CD4-positive, alpha-beta T cell treated with Interleukin-6 at 100 ng/mL for 8 hours (primary cell): Measurements from ENCODE around the gene PON2.
"Not testable (repeated sequence)": the region's sequence is repeated elsewhere in the genome, so short reads cannot be mapped to it uniquely, and the experiment has no call there.

Experiments
- DNase-seq: peaks from one replicate; pipeline ENCODE4 v3.0.0-alpha.2; 2020; ENCODE audit warnings: mixed read lengths, low spot score

PON2 gene

GRCh38 chr7:95405208-95405607, 29.6 kb downstream of the PON2 start:
- no peak for DNase-seq

- no peak for DNase-seq
Measured at GRCh38 chr7:95404316-95404865, 30.4 kb downstream of the PON2 start.

DNA sequence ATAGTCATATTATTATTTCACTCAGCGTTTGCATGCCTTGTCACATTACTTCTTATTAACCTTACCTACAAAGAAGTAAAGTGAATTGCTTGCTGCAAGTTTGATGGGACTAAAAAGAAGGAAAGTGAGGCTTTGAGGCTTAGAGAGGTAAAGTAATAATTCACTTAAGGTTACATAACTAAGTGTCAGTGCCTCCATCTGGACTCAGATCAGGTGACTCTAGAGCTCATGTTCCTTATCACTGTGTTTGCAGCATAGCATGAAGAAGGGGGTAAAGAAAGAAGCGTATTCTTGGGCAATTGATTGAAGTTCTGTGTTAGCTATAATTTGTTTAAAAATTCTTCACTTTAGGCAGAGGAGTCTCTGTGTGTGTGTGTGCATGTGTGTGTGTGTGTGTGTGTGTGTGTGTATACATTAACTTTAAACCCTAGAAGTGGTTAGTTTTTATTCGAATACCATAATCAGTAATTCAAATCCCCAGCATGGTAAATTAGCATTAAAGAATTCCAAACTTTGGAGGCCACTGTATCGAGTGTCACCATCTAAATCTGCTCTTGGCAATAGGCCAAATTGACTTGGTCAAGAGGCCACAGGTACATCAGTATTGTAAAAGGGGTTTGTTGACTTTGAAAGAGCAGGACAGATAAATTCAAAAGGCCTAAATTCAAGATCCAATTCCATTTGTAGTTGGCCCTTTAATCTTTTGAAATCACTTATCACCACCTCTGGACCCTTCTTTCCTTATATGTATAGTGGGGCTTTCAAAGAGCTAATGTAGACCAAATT, 36.5 kb downstream of the PON2 start:
- no peak for DNase-seq

- DNase-seq = no peak
Measured at GRCh38 chr7:95397381-95397780, 37.4 kb downstream of the PON2 start.

DNA sequence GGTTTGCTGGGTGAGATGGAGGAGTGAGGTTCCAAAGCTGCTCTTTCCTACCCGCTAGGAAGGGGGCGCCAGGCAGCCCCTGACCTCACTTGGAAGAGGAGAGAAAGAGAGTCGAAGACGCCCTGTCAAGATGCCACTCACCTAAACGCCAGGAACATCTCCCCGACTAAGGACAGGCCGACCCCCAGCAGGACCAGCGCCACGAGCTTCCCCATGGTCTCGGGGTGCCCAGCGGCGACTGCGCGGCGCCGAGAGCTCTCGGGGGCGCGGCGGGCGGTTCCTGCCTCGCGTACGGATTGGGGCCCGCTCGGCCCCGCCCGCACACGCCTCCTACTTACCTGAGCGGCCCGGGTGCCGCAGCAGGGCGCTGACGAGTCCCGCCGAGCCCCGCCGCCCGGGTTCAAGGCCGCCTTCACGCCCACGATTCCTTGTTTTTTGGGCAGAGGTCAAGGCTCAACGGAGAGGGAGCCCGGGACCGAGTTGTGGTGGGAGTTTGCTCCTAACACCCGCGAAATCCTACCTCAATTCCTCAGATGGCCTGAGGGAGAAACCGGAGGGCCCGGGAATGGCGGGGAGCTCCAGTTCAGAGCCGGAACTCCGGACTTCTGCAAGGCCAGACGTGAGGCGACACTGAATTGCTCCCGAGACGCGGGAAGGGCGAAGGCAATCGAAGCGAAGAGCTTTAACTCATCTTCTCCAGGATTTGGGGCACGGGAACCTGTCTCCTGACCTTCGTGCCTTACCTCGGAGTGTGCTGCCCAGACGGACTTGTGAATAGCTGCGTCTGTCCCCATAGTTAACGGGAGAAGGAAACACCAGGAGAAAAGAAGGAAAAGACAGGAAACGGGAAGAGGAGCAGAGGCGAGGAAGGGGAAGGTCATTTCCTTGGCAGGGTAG, 38.4 kb downstream of the PON2 start, which contains the start of gene PON3:
TSS of gene PON3 (minus strand) at position 240 of the 897 bp plus-strand sequence. CDS start at position 215, 25 bp downstream.
- DNase-seq = peak; percentile 3

DNA sequence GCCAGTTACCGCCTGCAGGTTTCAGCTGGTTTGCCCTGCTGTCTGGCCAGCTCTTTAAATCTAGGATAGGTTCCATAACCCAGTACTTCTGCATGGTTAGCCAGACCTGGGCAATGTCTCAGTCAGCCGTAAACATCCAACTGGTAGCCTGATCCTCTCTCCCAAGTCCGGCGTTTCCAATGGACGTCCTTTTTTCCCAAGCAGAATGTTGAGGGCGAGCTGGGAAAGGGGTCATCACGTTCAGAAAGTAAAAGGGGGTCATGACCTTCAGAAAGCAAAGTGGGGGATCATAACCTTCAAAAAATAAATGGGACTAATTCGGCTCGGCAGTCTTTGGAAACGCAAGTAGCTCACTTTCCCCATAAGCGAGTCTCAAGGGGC, 39.1 kb downstream of the PON2 start:
- no peak for DNase-seq

DNA sequence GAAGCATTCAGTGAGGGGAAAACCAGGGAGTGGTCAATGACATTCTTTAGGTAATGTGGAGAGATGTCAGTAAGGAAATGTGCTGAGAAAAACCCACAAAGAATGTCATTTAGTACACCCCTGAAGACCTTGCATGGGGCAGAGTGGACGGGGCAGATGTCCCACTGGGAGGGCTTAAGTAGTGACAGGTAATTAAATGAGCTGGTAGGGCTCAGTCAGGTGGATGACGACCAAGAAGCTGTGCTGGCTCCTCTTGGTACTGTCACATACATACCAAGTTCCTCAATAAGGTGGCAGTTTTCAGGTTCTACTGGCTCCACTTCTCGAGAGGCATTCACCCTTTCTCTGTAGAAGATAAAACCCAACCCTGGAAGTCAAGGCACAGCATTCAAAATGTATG, 40.5 kb downstream of the PON2 start:
- DNase-seq = no peak

GRCh38 chr7:95391761-95392160, 43.1 kb downstream of the PON2 start:
- no peak for DNase-seq

GRCh38 chr7:95389516-95389915, 45.3 kb downstream of the PON2 start:
- DNase-seq = no peak

GRCh38 chr7:95379457-95379856, 55.4 kb downstream of the PON2 start:
- not testable (repeated sequence) for DNase-seq

DNA sequence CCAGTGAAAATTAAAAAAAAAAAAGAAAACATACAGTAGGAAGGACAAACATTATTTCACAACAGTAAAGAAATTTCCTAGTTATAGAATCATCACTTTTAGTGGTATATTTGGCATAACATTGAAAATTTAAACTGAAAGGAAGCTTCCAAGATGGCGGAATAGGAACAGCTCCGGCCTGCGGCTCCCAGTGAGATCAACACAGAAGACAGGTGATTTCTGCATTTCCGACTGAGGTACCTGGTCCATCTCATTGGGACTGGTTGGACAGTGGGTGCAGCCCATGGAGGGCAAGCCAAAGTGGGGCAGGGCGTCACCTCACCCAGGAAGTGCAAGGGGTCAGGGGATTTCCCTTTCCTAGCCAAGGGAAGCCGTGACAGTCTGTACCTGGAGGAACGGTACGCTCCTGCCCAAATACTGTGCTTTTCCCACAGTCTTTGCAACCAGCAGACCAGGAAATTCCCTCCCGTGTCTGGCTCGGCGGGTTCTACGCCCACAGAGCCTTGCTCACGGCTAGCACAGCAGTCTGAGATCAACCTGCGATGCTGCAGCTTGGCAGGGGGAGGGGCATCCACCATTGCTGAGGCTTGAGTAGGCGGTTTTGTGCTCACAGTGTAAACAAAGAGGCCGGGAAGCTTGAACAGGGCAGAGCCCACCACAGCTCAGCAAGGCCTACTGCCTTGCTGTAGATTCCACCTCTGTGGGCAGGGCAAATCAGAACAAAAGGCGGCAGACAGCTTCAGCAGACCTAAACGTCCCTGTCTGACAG, 58.0 kb downstream of the PON2 start:
- DNase-seq = no peak

DNA sequence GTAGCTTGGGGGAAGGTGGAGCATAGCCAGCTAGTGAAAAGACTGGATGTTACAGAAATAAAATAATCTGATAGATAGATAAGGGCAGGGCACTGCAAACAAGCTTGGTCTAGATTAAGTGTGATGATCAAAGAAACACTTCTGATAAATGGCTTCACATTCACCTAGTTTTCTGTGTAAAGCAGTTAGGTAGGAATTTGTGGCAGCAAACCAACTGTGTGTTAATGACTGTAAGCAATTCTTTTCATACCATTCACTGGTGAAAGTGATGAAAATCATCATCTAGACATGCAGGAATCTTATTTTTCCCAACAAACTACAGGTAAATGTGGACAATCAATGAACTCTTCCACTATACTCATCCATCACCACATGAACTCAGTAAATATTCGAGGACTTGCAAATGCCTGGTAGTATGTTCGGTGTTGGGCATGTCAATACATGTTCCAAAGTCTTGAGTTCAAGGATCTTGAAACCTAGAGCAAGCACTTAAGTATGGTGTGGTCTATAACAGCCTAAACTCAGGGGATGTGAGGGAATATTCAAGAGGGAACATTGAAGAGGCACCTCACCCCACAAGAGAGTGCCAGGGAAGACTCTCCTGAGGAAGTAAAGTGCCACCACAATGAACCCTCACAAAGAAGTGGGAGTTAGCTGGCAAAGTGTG, 59.1 kb downstream of the PON2 start:
- no peak for DNase-seq

DNA sequence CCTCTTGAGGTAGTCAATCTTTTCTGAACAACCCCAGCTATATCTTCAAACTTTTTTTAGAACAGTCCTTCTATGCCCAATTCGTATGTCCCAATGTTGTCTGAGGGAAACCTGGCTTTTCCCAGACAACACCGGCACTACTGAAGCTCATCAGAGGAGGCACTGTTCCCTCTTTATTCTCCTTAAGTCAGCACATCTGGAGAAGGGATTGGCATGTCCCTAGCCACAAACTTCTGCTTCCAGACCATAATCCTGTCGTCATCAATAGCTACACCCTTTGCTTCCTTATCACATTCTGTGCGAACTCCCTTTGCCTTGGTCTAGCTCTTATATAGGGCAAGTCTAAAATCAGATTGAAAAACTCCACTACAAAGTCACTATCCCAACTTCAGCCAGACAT, 61.5 kb downstream of the PON2 start:
- DNase-seq = no peak

DNA sequence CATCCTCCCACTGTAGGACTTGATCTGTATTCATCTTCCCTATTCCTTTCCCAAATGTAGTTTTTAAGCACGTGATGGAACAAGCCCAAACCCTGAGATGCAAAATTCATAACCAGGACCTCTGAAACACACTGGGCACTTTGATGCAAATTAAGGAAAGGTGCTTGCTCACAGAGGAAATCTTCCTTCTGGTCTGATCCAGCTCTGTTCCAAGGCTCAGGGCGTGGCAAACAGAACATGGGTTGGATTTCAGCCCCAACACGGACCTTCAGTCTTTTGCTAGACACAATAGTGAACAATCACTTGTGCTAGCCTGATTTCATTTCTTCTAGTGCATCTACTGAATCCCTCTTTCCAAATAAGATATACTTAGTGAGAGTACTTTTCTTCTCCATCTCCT, 66.6 kb downstream of the PON2 start:
- no peak for DNase-seq

- no peak for DNase-seq
Measured at GRCh38 chr7:95367606-95368005, 67.2 kb downstream of the PON2 start.

- no peak for DNase-seq
Measured at GRCh38 chr7:95365151-95365550, 69.7 kb downstream of the PON2 start.

- no peak for DNase-seq
Measured at GRCh38 chr7:95357623-95358022, 77.2 kb downstream of the PON2 start.
